HEK293 (cell line): ENCODE results near the gene INSM2.

ENCODE experiments used
- CTCF ChIA-PET: fragments of 350-600 bp; formaldehyde crosslinking; extraction: SDS; loops from one replicate; lab custom pipeline; 2021; ENCODE audit warnings: antibody characterized with exemption; lab: Yijun Ruan, JAX
- POLR2A ChIA-PET: fragments of 300-600 bp; formaldehyde crosslinking; extraction: SDS; loops from one replicate; lab custom pipeline; 2020; ENCODE audit warnings: antibody characterized with exemption, inconsistent platforms; lab: Yijun Ruan, JAX
- H3K27ac ChIP-seq: fragments of 200-500 bp; sonication (Bioruptor generic); 2 replicates; pipeline ENCODE4 v1.5.1; 2014; ENCODE audit warnings: low read depth, low read length, control low read depth, inconsistent platforms; ENCODE audit errors: extremely low read depth
- H3K36me3 ChIP-seq, 2 experiments: fragments of 200-500 bp in 1 of 2; sonication (Bioruptor generic) in 1 of 2; 1 replicate in 1 of 2; 2 replicates in 1 of 2; pipeline ENCODE4 v1.5.1; 2014 to 2017; ENCODE audit warnings: inconsistent platforms in 2 of 2, low read length in 2 of 2; ENCODE audit not compliant: control insufficient read depth in 2 of 2, insufficient read depth in 1 of 2
- H3K4me1 ChIP-seq: fragments of 200-500 bp; sonication (Bioruptor generic); 2 replicates; pipeline ENCODE4 v1.5.1; 2014; ENCODE audit warnings: mild to moderate bottlenecking, low read length, inconsistent platforms; ENCODE audit not compliant: control insufficient read depth, insufficient read depth
- H3K4me3 ChIP-seq: 2 replicates; pipeline ENCODE4 v1.5.1; 2011; ENCODE audit warnings: low read depth, mild to moderate bottlenecking, control low read depth, low read length, moderate library complexity
- H3K9me3 ChIP-seq: fragments of 200-500 bp; sonication (Bioruptor generic); 2 replicates; pipeline ENCODE4 v1.5.1; 2014; ENCODE audit warnings: low read depth, low read length, inconsistent platforms; ENCODE audit not compliant: control insufficient read depth, insufficient read depth
- KLF1 ChIP-seq: fragments of 450-650 bp; formaldehyde crosslinking; IDR thresholded peaks from 2 replicates; pipeline ENCODE4 v1.5.1; 2016; ENCODE audit warnings: missing biosample characterization, missing genetic modification characterization
- KLF10 ChIP-seq: fragments of 450-650 bp; IDR thresholded peaks from 2 replicates; pipeline ENCODE4 v1.5.1; 2018; ENCODE audit warnings: missing biosample characterization, mild to moderate bottlenecking, missing genetic modification characterization
- PRDM2 ChIP-seq: fragments of 450-650 bp; formaldehyde crosslinking; IDR thresholded peaks from 2 replicates; pipeline ENCODE4 v1.5.1; 2016; ENCODE audit warnings: missing biosample characterization, missing genetic modification characterization, borderline replicate concordance
- RBAK ChIP-seq: fragments of 450-650 bp; formaldehyde crosslinking; IDR thresholded peaks from 2 replicates; pipeline ENCODE4 v1.5.1; 2016; ENCODE audit warnings: missing biosample characterization, missing genetic modification characterization
- SP2 ChIP-seq: fragments of 450-650 bp; formaldehyde crosslinking; IDR thresholded peaks from 2 replicates; pipeline ENCODE4 v1.5.1; 2016; ENCODE audit warnings: missing biosample characterization, missing genetic modification characterization
- SP3 ChIP-seq: fragments of 450-650 bp; formaldehyde crosslinking; IDR thresholded peaks from 2 replicates; pipeline ENCODE4 v1.5.1; 2016; ENCODE audit warnings: missing biosample characterization, missing genetic modification characterization
- WT1 ChIP-seq: fragments of 450-650 bp; formaldehyde crosslinking; IDR thresholded peaks from 2 replicates; pipeline ENCODE4 v1.5.1; 2016; ENCODE audit warnings: missing biosample characterization, missing genetic modification characterization
- ZBTB1 ChIP-seq: fragments of 450-650 bp; formaldehyde crosslinking; IDR thresholded peaks from 2 replicates; pipeline ENCODE4 v1.5.1; 2016; ENCODE audit warnings: missing biosample characterization, missing genetic modification characterization
- ZNF140 ChIP-seq: fragments of 450-650 bp; formaldehyde crosslinking; IDR thresholded peaks from 2 replicates; pipeline ENCODE4 v1.5.1; 2016; ENCODE audit warnings: missing biosample characterization, missing genetic modification characterization
- ZNF223 ChIP-seq: fragments of 450-650 bp; formaldehyde crosslinking; IDR thresholded peaks from 2 replicates; pipeline ENCODE4 v1.5.1; 2016; ENCODE audit warnings: missing biosample characterization, missing genetic modification characterization
- ZNF473 ChIP-seq: fragments of 450-650 bp; formaldehyde crosslinking; IDR thresholded peaks from 2 replicates; pipeline ENCODE4 v1.5.1; 2017; ENCODE audit warnings: missing biosample characterization, missing genetic modification characterization
- ZNF48 ChIP-seq: fragments of 450-650 bp; formaldehyde crosslinking; IDR thresholded peaks from 2 replicates; pipeline ENCODE4 v1.5.1; 2016; ENCODE audit warnings: missing biosample characterization, missing genetic modification characterization
- ZNF530 ChIP-seq: fragments of 450-650 bp; formaldehyde crosslinking; IDR thresholded peaks from 2 replicates; pipeline ENCODE4 v1.5.1; 2016; ENCODE audit warnings: low read depth, missing biosample characterization, missing genetic modification characterization
- ZNF585B ChIP-seq: fragments of 450-650 bp; formaldehyde crosslinking; IDR thresholded peaks from 2 replicates; pipeline ENCODE4 v1.5.1; 2016; ENCODE audit warnings: missing biosample characterization, missing genetic modification characterization
- ZNF658 ChIP-seq: fragments of 450-650 bp; formaldehyde crosslinking; IDR thresholded peaks from 2 replicates; pipeline ENCODE4; 2016; ENCODE audit warnings: missing biosample characterization, missing genetic modification characterization
- ZNF701 ChIP-seq: fragments of 450-650 bp; formaldehyde crosslinking; IDR thresholded peaks from 2 replicates; pipeline ENCODE4 v1.5.1; 2016; ENCODE audit warnings: missing biosample characterization, missing genetic modification characterization
- ZNF776 ChIP-seq: fragments of 450-650 bp; formaldehyde crosslinking; IDR thresholded peaks from 2 replicates; pipeline ENCODE4 v1.5.0; 2017; ENCODE audit warnings: missing biosample characterization, missing genetic modification characterization, borderline replicate concordance
- ZXDB ChIP-seq: fragments of 450-650 bp; formaldehyde crosslinking; IDR thresholded peaks from 2 replicates; pipeline ENCODE4 v1.5.1; 2016; ENCODE audit warnings: missing biosample characterization, missing genetic modification characterization
- TF ChIP-seq, protein P1 (sequence below): fragments of 450-650 bp; formaldehyde crosslinking; IDR thresholded peaks from 2 replicates; pipeline ENCODE4 v1.5.0; 2017; ENCODE audit warnings: missing biosample characterization, missing genetic modification characterization, borderline replicate concordance
- TF ChIP-seq, protein P2 (sequence below): fragments of 450-650 bp; formaldehyde crosslinking; IDR thresholded peaks from 2 replicates; pipeline ENCODE4 v1.5.1; 2016; ENCODE audit warnings: missing biosample characterization, missing genetic modification characterization

Gene INSM2

GRCh38 chr14:35492569-35493014 is 41.4 kb upstream of the INSM2 start (continued):
- TF ChIP-seq KLF10: no peak
- TF ChIP-seq, protein P1, sequence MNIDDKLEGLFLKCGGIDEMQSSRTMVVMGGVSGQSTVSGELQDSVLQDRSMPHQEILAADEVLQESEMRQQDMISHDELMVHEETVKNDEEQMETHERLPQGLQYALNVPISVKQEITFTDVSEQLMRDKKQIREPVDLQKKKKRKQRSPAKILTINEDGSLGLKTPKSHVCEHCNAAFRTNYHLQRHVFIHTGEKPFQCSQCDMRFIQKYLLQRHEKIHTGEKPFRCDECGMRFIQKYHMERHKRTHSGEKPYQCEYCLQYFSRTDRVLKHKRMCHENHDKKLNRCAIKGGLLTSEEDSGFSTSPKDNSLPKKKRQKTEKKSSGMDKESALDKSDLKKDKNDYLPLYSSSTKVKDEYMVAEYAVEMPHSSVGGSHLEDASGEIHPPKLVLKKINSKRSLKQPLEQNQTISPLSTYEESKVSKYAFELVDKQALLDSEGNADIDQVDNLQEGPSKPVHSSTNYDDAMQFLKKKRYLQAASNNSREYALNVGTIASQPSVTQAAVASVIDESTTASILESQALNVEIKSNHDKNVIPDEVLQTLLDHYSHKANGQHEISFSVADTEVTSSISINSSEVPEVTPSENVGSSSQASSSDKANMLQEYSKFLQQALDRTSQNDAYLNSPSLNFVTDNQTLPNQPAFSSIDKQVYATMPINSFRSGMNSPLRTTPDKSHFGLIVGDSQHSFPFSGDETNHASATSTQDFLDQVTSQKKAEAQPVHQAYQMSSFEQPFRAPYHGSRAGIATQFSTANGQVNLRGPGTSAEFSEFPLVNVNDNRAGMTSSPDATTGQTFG: no peak

DNA sequence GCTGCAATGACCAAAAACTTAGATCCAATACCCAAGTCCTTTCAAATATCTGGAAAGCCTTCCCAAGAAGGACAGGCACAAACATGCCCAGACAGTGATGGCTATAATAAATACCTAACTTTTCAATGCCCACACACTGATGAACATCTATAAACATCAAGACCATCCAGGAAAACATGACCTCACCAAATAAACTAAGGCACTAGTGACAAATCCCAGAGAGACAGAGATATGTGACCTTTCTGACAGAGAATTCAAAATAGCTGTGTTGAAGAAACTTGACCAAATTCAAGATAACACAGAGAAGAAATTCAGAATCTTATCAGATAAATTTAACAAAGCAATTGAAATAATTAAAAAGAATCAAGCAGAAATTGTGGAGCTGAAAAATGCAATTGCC is 38.7 kb upstream of the INSM2 start:
- no peaks in the 10 kb centered on the region for H3K4me1 ChIP-seq
- H3K4me3 ChIP-seq: no peak overlapping the region
- ChIA-PET POLR2A (no interaction called here), CTCF (no interaction called here)
- no peak for TF ChIP-seq ZNF658 (tag by site-specific recombination)
- TF ChIP-seq PRDM2: no peak
- no peak for TF ChIP-seq RBAK (tag by site-specific recombination)
- TF ChIP-seq, protein P2, sequence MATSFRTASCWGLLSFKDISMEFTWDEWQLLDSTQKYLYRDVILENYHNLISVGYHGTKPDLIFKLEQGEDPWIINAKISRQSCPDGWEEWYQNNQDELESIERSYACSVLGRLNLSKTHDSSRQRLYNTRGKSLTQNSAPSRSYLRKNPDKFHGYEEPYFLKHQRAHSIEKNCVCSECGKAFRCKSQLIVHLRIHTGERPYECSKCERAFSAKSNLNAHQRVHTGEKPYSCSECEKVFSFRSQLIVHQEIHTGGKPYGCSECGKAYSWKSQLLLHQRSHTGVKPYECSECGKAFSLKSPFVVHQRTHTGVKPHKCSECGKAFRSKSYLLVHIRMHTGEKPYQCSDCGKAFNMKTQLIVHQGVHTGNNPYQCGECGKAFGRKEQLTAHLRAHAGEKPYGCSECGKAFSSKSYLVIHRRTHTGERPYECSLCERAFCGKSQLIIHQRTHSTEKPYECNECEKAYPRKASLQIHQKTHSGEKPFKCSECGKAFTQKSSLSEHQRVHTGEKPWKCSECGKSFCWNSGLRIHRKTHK (tag by site-specific recombination): no peak
- TF ChIP-seq ZNF585B (tag by site-specific recombination): no peak
- TF ChIP-seq WT1: no peak
- no peak for TF ChIP-seq SP3
- TF ChIP-seq ZNF223 (tag by site-specific recombination): no peak
- no peak for TF ChIP-seq ZNF473 (tag by site-specific recombination)
- no peak for TF ChIP-seq ZNF776 (tag by site-specific recombination)
- TF ChIP-seq SP2: no peak
- no peak for TF ChIP-seq ZNF530 (tag by site-specific recombination)
- TF ChIP-seq ZNF140 (tag by site-specific recombination): no peak
- no peak overlapping the region for H3K27ac ChIP-seq
- H3K9me3 ChIP-seq: no peaks in the 10 kb centered on the region
- no peaks in the 10 kb centered on the region for H3K36me3 ChIP-seq

DNA sequence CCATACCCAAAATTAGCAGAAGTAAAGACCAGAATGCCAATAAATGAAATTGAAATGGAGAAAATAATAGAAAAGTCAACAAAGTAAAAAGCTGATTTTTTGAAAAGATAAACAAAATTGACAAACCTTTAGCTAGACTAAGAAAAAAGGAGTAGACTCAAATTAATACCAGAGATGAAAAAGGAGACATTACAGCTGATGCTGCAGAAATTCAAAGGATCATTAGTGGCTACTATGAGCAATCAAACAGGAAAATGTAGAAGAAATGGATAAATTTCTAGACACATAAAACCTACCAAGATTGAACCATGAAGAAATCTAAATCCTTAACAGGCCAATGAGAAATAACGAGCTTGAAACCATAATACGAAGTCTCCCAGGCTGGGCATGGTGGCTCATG is 34.8 kb upstream of the INSM2 start:
- POLR2A ChIA-PET: no interaction called here
- CTCF ChIA-PET: no interaction called here
- no peaks in the 10 kb centered on the region for H3K36me3 ChIP-seq
- H3K9me3 ChIP-seq: no peaks in the 10 kb centered on the region
- H3K4me3 ChIP-seq: no peak overlapping the region
- no peak overlapping the region for H3K27ac ChIP-seq
- no peaks in the 10 kb centered on the region for H3K4me1 ChIP-seq
- TF ChIP-seq ZXDB (tag by site-specific recombination): no peak
- TF ChIP-seq ZNF701 (tag by site-specific recombination): no peak
- TF ChIP-seq ZNF48 (tag by site-specific recombination): no peak
- no peak for TF ChIP-seq KLF1 (tag by site-specific recombination)
- TF ChIP-seq ZBTB1 (tag by site-specific recombination): no peak
- TF ChIP-seq, all 188 proteins: peak for 0
